PC-9 (cell line): ENCODE results near the gene FOXF1.

ENCODE experiments used
- EZH2 ChIP-seq: fragments of 200-600 bp; sonication (generic); IDR thresholded peaks from 2 replicates; pipeline ENCODE4 v1.8.0; 2017; ENCODE audit warnings: antibody characterized with exemption, low read depth
- TF ChIP-seq, protein P1 (sequence below): fragments of 200-600 bp; sonication (generic); conservative IDR thresholded peaks from 2 replicates; pipeline ENCODE4 v1.6.1; 2017; ENCODE audit warnings: mixed run types, antibody characterized with exemption, mild to moderate bottlenecking, moderate library complexity

GRCh38 chr16:86538196-86538780 lies 28.0 kb downstream of the FOXF1 start:
- TF ChIP-seq, protein P1, sequence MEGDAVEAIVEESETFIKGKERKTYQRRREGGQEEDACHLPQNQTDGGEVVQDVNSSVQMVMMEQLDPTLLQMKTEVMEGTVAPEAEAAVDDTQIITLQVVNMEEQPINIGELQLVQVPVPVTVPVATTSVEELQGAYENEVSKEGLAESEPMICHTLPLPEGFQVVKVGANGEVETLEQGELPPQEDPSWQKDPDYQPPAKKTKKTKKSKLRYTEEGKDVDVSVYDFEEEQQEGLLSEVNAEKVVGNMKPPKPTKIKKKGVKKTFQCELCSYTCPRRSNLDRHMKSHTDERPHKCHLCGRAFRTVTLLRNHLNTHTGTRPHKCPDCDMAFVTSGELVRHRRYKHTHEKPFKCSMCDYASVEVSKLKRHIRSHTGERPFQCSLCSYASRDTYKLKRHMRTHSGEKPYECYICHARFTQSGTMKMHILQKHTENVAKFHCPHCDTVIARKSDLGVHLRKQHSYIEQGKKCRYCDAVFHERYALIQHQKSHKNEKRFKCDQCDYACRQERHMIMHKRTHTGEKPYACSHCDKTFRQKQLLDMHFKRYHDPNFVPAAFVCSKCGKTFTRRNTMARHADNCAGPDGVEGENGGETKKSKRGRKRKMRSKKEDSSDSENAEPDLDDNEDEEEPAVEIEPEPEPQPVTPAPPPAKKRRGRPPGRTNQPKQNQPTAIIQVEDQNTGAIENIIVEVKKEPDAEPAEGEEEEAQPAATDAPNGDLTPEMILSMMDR, result no peak
- no peak for TF ChIP-seq EZH2
